GM23338 (cell line): Measurements from ENCODE around the gene SPOCK2. TPM values are rescaled to one million over a fixed set of nuclear protein-coding genes. Genes with fewer than 3 reads are reported as not detected.

Experiments used
- ATAC-seq: fragments of 200-7000 bp; cut with Tn5 transposase; 3 replicates; pipeline ENCODE4 v1.9.1; 2020
- DNase-seq: peaks from one replicate; pipeline ENCODE4 v3.0.0-alpha.2; 2015; ENCODE audit warnings: low spot score
- H2AFZ ChIP-seq: fragments of 200-600 bp; sonication (generic); 2 replicates; pipeline ENCODE4 v1.8.0; 2016; ENCODE audit warnings: antibody characterized with exemption, mild to moderate bottlenecking, moderate library complexity
- H3F3A ChIP-seq: fragments of 200-600 bp; sonication (generic); replicated peaks from 2 replicates; pipeline ENCODE4 v1.8.0; 2017; ENCODE audit warnings: antibody characterized with exemption, mixed run types, low read depth
- H3K27ac ChIP-seq: fragments of 200-600 bp; sonication (generic); 2 replicates; pipeline ENCODE4 v1.6.1; 2016; ENCODE audit warnings: low read depth
- H3K27me3 ChIP-seq: fragments of 200-600 bp; sonication (generic); 2 replicates; pipeline ENCODE4 v1.8.0; 2016; ENCODE audit warnings: mild to moderate bottlenecking, mixed run types, moderate library complexity; ENCODE audit not compliant: insufficient read depth
- H3K36me3 ChIP-seq: fragments of 200-600 bp; sonication (generic); 2 replicates; pipeline ENCODE4 v1.8.0; 2016; ENCODE audit warnings: mild to moderate bottlenecking; ENCODE audit not compliant: insufficient read depth
- H3K4me1 ChIP-seq: fragments of 200-600 bp; sonication (generic); 2 replicates; pipeline ENCODE4 v1.8.0; 2016; ENCODE audit warnings: mild to moderate bottlenecking, moderate library complexity; ENCODE audit not compliant: insufficient read depth
- H3K4me2 ChIP-seq: fragments of 200-600 bp; sonication (generic); 2 replicates; pipeline ENCODE4 v1.7.1; 2017; ENCODE audit warnings: mixed run types
- H3K4me3 ChIP-seq: fragments of 200-600 bp; sonication (generic); 2 replicates; pipeline ENCODE4 v1.6.1; 2016; ENCODE audit warnings: mixed run types
- H3K79me2 ChIP-seq: fragments of 200-600 bp; sonication (generic); replicated peaks from 2 replicates; pipeline ENCODE4 v1.8.0; 2017; ENCODE audit warnings: mild to moderate bottlenecking; ENCODE audit not compliant: insufficient read depth
- H3K9me2 ChIP-seq: fragments of 200-600 bp; sonication (generic); 2 replicates; pipeline ENCODE4 v1.8.0; 2017; ENCODE audit not compliant: insufficient read depth
- H4K20me1 ChIP-seq: fragments of 200-600 bp; sonication (generic); replicated peaks from 2 replicates; pipeline ENCODE4 v1.8.0; 2017; ENCODE audit warnings: mild to moderate bottlenecking; ENCODE audit not compliant: insufficient read depth
- H3K27ac Mint-ChIP-seq: 2 replicates; pipeline ENCODE4 v1.8.0; 2020; ENCODE audit warnings: inconsistent platforms, mild to moderate bottlenecking, moderate library complexity, mixed read lengths
- H3K27me3 Mint-ChIP-seq: 3 replicates; pipeline ENCODE4 v1.8.0; 2022; ENCODE audit warnings: low read depth, mild to moderate bottlenecking, moderate library complexity, mixed read lengths, inconsistent platforms; ENCODE audit not compliant: insufficient read depth, poor library complexity
- H3K36me3 Mint-ChIP-seq: 3 replicates; pipeline ENCODE4 v1.8.0; 2021; ENCODE audit warnings: low read depth, mild to moderate bottlenecking, inconsistent platforms, moderate library complexity, mixed read lengths
- H3K4me1 Mint-ChIP-seq: 3 replicates; pipeline ENCODE4 v1.8.0; 2020; ENCODE audit warnings: mild to moderate bottlenecking, inconsistent platforms, mixed read lengths
- H3K4me3 Mint-ChIP-seq: 3 replicates; pipeline ENCODE4 v1.8.0; 2021; ENCODE audit warnings: moderate library complexity, mild to moderate bottlenecking, inconsistent platforms, mixed read lengths
- H3K9me3 Mint-ChIP-seq: 3 replicates; pipeline ENCODE4 v1.8.0; 2020; ENCODE audit warnings: moderate library complexity, mild to moderate bottlenecking, inconsistent platforms, mixed read lengths
- NANOG ChIP-seq: IDR thresholded peaks from 2 replicates; pipeline ENCODE4 v1.6.1; 2016; ENCODE audit warnings: antibody characterized with exemption, borderline replicate concordance
- REST ChIP-seq: IDR thresholded peaks from one replicate; pipeline ENCODE4 v1.6.1; 2018; ENCODE audit warnings: antibody characterized with exemption; ENCODE audit not compliant: unreplicated experiment
- STAT1 ChIP-seq: IDR thresholded peaks from one replicate; pipeline ENCODE4 v1.6.1; 2016; ENCODE audit warnings: antibody characterized with exemption; ENCODE audit not compliant: unreplicated experiment
- ZNF114 ChIP-seq: fragments of 250-450 bp; sonication (Bioruptor Pico); IDR thresholded peaks from 2 replicates; pipeline ENCODE4 v1.5.0; 2020; ENCODE audit warnings: mild to moderate bottlenecking, moderate library complexity
- ZNF331 ChIP-seq: fragments of 250-450 bp; sonication (Bioruptor Pico); IDR thresholded peaks from 2 replicates; pipeline ENCODE4 v1.5.0; 2020; ENCODE audit warnings: low read depth, mild to moderate bottlenecking, moderate library complexity
- ZNF462 ChIP-seq: fragments of 250-450 bp; sonication (Bioruptor Pico); IDR thresholded peaks from 2 replicates; pipeline ENCODE4 v1.5.0; 2020; ENCODE audit warnings: mild to moderate bottlenecking, moderate library complexity
- polyA plus RNA-seq: library from polyadenylated mRNA; unstranded; fragments of >200 nt; fragmentation: Nextera tagmentation; extraction: Ambion mirVana; gene quantifications from 2 replicates; pipeline ENCODE4 v1.2.1, GENCODE V29; 2016
- total RNA-seq: library from RNA; depleted of rRNA; stranded (reverse); fragments of >200 nt; shearing (Covaris generic); gene quantifications from 2 replicates; pipeline ENCODE4 v1.2.3, GENCODE V29; 2014
- TF ChIP-seq, protein P1 (sequence below), 2 experiments: fragments of 200-600 bp in 1 of 2; sonication (generic) in 1 of 2; conservative IDR thresholded peaks; 2 replicates each; pipeline versions ENCODE4 v1.5.1 to v1.6.1; 2016 to 2017; ENCODE audit warnings: antibody characterized with exemption in 2 of 2, low read depth in 2 of 2, mild to moderate bottlenecking in 2 of 2, moderate library complexity in 1 of 2
- TF ChIP-seq, protein P2 (sequence below): IDR thresholded peaks from 2 replicates; pipeline ENCODE4 v1.6.1; 2016; ENCODE audit warnings: antibody characterized with exemption

The SPOCK2 gene
- total and polyA plus RNA-seq, 2 experiments from 2014 or later, result 1.3 to 3.6 TPM

DNA sequence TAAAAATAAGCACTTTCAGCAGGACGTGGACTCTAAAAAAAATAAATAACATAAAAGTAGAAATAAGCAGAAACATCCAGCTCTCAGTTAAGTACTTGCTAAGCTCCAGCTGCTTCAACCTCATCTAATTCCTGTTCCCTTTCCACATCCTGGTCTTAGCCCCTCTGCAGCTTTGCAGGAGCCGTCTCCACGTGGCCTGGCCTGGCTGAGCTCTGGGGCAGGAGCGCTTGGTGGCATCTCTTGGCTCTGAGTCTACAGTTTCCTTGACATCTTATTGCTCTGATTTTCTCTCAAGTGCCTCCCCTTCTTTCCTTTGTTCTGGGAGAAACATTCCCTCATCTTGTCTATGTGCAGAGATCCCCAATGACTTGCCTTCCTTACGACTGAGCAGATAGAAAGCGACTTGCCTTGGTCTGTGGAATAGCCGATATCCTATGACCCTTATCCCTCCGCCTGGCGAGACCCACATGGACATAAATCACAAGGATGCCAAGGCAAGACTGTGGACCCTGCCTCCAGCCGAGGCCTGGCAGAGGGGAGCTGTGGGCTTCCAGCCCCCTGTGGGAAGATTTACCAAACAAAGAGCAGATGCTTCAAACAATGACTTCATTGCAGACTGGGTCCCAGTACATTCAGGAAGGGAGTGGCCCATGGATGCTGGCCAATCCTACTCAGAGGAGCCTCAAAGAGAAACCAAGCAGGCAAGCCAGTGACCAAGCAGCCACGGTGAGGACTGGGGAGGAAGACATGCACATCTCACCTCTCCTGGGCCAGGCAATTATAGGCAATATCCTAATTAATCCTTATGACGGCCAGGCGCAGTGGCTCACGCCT is 61.9 kb downstream of the SPOCK2 start (continued):
- TF ChIP-seq, protein P1, sequence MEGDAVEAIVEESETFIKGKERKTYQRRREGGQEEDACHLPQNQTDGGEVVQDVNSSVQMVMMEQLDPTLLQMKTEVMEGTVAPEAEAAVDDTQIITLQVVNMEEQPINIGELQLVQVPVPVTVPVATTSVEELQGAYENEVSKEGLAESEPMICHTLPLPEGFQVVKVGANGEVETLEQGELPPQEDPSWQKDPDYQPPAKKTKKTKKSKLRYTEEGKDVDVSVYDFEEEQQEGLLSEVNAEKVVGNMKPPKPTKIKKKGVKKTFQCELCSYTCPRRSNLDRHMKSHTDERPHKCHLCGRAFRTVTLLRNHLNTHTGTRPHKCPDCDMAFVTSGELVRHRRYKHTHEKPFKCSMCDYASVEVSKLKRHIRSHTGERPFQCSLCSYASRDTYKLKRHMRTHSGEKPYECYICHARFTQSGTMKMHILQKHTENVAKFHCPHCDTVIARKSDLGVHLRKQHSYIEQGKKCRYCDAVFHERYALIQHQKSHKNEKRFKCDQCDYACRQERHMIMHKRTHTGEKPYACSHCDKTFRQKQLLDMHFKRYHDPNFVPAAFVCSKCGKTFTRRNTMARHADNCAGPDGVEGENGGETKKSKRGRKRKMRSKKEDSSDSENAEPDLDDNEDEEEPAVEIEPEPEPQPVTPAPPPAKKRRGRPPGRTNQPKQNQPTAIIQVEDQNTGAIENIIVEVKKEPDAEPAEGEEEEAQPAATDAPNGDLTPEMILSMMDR (conservative IDR thresholded peaks at IDR 0.05; ENCODE audit: low read depth in 2 of 2), result no peak
- TF ChIP-seq ZNF114 (no peak), STAT1 (no peak), REST (no peak), NANOG (no peak), ZNF331 (CRISPR knock-in tag) (no peak)

- Histone ChIP-seq H2AFZ (no peak overlapping the region), H3F3A (no peaks in the 10 kb centered on the region), H3K9me2 (no peaks in the 10 kb centered on the region), H4K20me1 (no peaks in the 10 kb centered on the region), H3K27ac (no peak overlapping the region), H3K4me3 (no peak overlapping the region), H3K4me1 (no peaks in the 10 kb centered on the region), H3K4me2 (no peak overlapping the region), H3K36me3 (no peaks in the 10 kb centered on the region), H3K27me3 (no peaks in the 10 kb centered on the region), H3K79me2 (no peaks in the 10 kb centered on the region)
- Mint-ChIP-seq H3K4me3 (no peak overlapping the region), H3K9me3 (no peaks in the 10 kb centered on the region), H3K27me3 (peaks cover 6% of the 10 kb centered on the region), H3K36me3 (no peaks in the 10 kb centered on the region), H3K4me1 (peaks cover 2% of the 10 kb centered on the region; the same call in 1 of the 3 replicates), H3K27ac (no peak overlapping the region)
- DNase-seq, result no peak
- ATAC-seq, result no peak
- no peak for TF ChIP-seq ZNF331 (CRISPR knock-in tag)
- TF ChIP-seq, protein P2, sequence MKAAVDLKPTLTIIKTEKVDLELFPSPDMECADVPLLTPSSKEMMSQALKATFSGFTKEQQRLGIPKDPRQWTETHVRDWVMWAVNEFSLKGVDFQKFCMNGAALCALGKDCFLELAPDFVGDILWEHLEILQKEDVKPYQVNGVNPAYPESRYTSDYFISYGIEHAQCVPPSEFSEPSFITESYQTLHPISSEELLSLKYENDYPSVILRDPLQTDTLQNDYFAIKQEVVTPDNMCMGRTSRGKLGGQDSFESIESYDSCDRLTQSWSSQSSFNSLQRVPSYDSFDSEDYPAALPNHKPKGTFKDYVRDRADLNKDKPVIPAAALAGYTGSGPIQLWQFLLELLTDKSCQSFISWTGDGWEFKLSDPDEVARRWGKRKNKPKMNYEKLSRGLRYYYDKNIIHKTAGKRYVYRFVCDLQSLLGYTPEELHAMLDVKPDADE, result no peak
- no peak for TF ChIP-seq NANOG
- no peak for TF ChIP-seq ZNF462
- TF ChIP-seq ZNF114, result no peak
- TF ChIP-seq, protein P1 (conservative IDR thresholded peaks at IDR 0.05; ENCODE audit: low read depth in 2 of 2), result no peak
- TF ChIP-seq STAT1, result no peak
Observed at GRCh38 chr10:72025832-72026231, 62.5 kb downstream of the SPOCK2 start.
